ENCODE results near the gene CCDC28B. TPM values are rescaled to one million over a fixed set of nuclear protein-coding genes. Genes with fewer than 3 reads are reported as not detected.

The CCDC28B gene
- total RNA-seq, 1 donor from 2014 or later, result 16.7 TPM

DNA sequence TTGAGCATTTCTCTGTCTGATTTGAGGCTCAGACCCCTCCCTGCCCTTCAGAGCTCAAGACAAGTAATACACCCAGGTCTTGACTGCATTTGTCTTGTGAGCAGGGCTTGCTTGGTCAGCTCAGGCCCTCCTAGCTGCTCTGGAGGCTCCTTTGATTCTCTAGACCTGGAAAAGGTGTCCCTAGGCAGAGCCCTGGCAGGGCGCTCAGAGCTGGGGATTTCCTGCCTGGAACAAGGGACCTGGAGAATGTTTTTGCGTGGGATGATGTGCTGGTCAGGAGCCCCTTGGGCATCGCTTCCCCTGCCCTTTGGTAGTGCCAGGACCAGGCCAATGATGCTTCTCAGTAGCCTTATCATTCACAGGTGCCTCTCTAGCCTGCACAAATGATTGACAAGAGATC, 4.9 kb upstream of the CCDC28B start:
- Histone ChIP-seq H3K27ac (replicated peaks) (no peak overlapping the region), H3K4me1 (peaks cover 49% of the 10 kb centered on the region), H3K36me3 (peaks cover 72% of the 10 kb centered on the region), H3K4me3 (no peak overlapping the region), H3K9me3 (replicated peaks) (no peaks in the 10 kb centered on the region), H3K27me3 (ENCODE audit: low read depth) (no peaks in the 10 kb centered on the region)
- TF ChIP-seq, protein P1, sequence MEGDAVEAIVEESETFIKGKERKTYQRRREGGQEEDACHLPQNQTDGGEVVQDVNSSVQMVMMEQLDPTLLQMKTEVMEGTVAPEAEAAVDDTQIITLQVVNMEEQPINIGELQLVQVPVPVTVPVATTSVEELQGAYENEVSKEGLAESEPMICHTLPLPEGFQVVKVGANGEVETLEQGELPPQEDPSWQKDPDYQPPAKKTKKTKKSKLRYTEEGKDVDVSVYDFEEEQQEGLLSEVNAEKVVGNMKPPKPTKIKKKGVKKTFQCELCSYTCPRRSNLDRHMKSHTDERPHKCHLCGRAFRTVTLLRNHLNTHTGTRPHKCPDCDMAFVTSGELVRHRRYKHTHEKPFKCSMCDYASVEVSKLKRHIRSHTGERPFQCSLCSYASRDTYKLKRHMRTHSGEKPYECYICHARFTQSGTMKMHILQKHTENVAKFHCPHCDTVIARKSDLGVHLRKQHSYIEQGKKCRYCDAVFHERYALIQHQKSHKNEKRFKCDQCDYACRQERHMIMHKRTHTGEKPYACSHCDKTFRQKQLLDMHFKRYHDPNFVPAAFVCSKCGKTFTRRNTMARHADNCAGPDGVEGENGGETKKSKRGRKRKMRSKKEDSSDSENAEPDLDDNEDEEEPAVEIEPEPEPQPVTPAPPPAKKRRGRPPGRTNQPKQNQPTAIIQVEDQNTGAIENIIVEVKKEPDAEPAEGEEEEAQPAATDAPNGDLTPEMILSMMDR (IDR thresholded peaks at IDR 0.05; ENCODE audit: borderline replicate concordance), result no peak
- intact Hi-C loops (cut with micrococcal nuclease), result no loop called here
- no peak for DNase-seq

DNA sequence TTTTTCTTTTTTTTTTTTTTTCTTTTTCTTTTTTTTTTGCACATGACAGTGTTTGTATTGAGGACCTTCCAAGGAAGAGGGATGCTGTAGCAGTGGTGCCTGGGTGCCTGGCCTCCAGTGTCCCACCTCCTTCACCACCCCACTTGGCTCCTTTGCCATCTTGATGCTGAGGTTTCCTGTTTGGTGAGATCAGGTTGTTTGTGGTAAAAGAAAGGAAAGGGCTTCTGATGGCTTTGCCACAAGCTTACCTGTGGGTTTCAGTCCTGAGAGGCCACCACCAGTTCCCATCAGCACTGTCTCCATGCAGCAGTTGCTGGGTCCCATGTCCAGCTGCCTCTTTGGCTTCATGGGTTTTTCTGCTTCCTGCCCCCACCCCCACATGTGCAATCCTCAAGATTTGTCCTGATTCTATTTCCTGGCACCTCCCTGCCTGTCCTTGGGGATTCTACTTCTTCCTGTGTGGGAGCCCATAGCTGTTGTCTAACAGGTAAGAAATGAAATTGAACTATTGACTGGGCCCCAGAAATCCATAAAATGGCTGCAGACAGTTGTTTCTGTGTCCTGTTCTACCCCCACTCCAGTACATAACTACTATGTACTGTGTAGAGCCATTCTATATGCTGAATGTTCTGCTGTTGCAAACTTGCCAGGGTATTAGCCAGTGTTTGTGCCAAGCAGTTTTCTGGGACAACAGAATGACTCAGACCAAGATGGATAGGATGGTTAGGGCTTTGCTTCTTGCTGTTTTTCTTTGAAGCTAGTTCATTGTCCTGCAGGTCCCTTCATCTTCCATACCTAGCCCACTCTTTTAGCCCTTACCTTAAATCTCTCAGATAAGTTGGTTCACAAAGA, 4.2 kb upstream of the CCDC28B start:
- DNase-seq, result no peak
- H3K4me1 ChIP-seq, result peaks cover 53% of the 10 kb centered on the region
- TF ChIP-seq, protein P1 (IDR thresholded peaks at IDR 0.05; ENCODE audit: borderline replicate concordance), result no peak
- no peaks in the 10 kb centered on the region for H3K27me3 ChIP-seq (ENCODE audit: low read depth)
- peaks cover 66% of the 10 kb centered on the region for H3K36me3 ChIP-seq
- intact Hi-C loops (cut with micrococcal nuclease), result no loop called here
- no peak overlapping the region for H3K27ac ChIP-seq (replicated peaks)
- H3K4me3 ChIP-seq, result no peak overlapping the region
- no peaks in the 10 kb centered on the region for H3K9me3 ChIP-seq (replicated peaks)

DNA sequence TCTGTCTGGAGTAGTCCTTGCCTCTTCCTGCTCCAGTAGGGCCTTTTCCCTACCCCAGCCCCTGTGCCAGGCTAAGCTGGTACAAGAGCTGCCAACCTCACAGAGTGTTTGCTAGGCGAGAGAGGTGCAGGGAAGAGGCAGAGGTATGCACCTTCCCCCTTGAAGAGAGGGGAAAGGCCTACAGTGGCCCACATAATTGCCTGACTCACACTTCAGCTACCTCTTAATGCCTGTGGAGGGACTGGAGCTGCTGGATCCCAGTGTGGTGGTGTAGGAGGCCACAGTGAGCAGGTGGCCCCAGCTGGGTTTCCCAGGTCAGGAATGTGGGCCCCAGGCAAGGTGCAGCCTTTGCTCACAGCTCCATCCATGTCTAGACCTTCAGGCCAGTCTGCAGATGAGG, 3.3 kb upstream of the CCDC28B start:
- Histone ChIP-seq H3K27ac (replicated peaks) (peak overlapping the region; percentile 91), H3K4me3 (no peak overlapping the region), H3K9me3 (replicated peaks) (no peaks in the 10 kb centered on the region), H3K36me3 (peaks cover 57% of the 10 kb centered on the region), H3K27me3 (ENCODE audit: low read depth) (no peaks in the 10 kb centered on the region), H3K4me1 (peaks cover 61% of the 10 kb centered on the region)
- intact Hi-C loops (cut with micrococcal nuclease), result no loop called here
- no peak for DNase-seq
- TF ChIP-seq, protein P1 (IDR thresholded peaks at IDR 0.05; ENCODE audit: borderline replicate concordance), result no peak

DNA sequence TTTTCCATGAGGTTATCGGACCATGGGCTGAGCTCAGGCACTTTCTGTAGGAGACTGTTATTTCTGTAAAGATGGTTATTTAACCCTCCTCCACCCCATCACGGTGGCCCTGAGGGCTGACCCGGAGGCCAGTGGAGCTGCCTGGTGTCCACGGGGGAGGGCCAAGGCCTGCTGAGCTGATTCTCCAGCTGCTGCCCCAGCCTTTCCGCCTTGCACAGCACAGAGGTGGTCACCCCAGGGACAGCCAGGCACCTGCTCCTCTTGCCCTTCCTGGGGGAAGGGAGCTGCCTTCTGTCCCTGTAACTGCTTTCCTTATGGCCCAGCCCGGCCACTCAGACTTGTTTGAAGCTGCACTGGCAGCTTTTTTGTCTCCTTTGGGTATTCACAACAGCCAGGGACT, 2.6 kb upstream of the CCDC28B start:
- TF ChIP-seq, protein P1 (IDR thresholded peaks at IDR 0.05; ENCODE audit: borderline replicate concordance), result no peak
- H3K27ac ChIP-seq (replicated peaks), result peak overlapping the region; percentile 91
- peaks cover 49% of the 10 kb centered on the region for H3K36me3 ChIP-seq
- H3K4me3 ChIP-seq, result no peak overlapping the region
- H3K4me1 ChIP-seq, result peaks cover 65% of the 10 kb centered on the region
- no peaks in the 10 kb centered on the region for H3K27me3 ChIP-seq (ENCODE audit: low read depth)
- intact Hi-C loops (cut with micrococcal nuclease), result no loop called here
- no peaks in the 10 kb centered on the region for H3K9me3 ChIP-seq (replicated peaks)
- no peak for DNase-seq

DNA sequence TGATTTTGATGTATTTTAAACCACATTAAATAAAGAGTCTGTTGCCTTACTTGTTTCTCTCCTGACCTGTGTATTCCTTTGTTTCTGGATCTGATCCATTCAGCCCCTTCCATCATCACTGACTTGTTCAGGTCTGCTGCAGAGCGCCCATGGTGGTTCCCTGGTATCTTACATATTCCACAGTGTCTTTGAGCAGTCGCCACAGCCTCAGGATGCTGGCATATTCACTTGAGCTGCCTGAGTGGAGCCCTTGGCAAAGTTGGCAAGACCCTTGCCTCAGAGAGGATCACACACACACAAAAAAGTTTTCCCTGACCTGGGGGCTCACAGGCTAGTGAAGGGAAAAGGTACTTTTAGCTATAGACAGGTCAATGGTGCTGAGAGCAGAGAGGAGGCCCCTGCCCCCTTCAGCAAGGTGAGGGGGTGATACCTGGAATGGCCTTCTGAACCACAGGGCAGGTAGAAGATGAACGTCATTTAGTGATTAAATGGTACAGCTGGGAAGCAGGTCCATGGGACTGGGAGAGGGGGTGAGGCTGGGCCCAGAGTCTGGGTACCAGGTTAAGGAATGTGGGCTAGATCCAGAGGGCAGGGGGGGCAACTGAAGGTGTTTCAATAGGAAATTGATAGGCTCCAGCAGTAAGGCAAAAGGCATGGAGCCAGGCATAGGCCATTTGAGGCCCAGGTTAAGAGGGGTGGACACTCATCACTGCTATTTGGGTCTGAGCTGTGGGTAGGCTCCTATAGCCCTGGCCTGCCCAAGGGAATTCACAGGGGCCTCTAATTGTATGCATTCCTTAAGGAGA, 2.0 kb upstream of the CCDC28B start:
- Histone ChIP-seq H3K36me3 (peaks cover 43% of the 10 kb centered on the region), H3K27me3 (ENCODE audit: low read depth) (no peaks in the 10 kb centered on the region), H3K9me3 (replicated peaks) (no peaks in the 10 kb centered on the region), H3K4me3 (no peak overlapping the region), H3K27ac (replicated peaks) (peak overlapping the region; percentile 91), H3K4me1 (peaks cover 65% of the 10 kb centered on the region)
- TF ChIP-seq, protein P1 (IDR thresholded peaks at IDR 0.05; ENCODE audit: borderline replicate concordance), result no peak
- no peak for DNase-seq
- intact Hi-C loops (cut with micrococcal nuclease), result no loop called here

Measured in left ventricle myocardium inferior (tissue), 1 donor.